Astrocyte of the cerebellum (primary cell): Measurements from ENCODE around the gene DENND2A.

Experiments
- DNase-seq: peaks from one replicate; pipeline ENCODE4 v3.0.0-alpha.2; 2011; ENCODE audit warnings: low read depth
- H3K4me3 ChIP-seq: 2 replicates; pipeline ENCODE4 v1.5.1; 2011; ENCODE audit warnings: mild to moderate bottlenecking, low read depth, low read length, moderate library complexity
- CTCF ChIP-seq: IDR thresholded peaks from 2 replicates; pipeline ENCODE4 v1.5.1; 2012; ENCODE audit warnings: low read length, low read depth, moderate library complexity, mild to moderate bottlenecking; ENCODE audit errors: missing control alignments
- in situ Hi-C: cut with HindIII; loops from 2 replicates; pipeline ENCODE4 v1.10.0; 2017; ENCODE audit warnings: low sequenced_read_pairs

Gene DENND2A

DNA sequence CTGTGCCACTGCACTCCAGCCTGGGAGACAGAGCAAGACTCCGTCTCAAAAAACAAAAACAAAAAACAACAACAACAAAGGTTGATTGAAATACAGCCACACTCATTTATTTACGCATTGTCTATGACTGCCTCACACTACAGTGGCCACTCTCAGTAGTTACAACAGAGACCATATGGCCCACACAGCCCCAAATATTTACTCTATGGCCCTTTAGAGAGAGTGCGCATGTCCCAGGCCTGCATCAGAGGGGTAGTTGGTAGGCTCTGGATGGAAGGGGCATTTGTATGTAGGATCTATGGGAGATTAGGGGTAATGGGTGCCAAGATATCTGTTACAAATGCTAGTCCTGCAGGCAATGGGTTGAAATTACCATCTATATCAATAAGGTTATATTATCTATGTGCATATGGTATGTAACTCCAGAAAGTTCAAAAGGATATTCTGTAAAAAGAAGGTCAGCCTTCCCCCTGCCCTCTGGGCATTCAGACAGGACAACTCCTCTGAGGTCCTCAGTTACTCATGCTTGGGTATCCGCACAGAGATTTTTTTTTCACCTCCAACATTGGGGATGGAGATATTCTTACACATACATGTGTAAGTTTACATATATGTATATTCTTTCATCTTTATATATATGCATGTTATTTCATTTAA is 56.3 kb downstream of the DENND2A start:
- no peak for TF ChIP-seq CTCF
- no peak for DNase-seq
- no peak overlapping the region for H3K4me3 ChIP-seq
- in situ Hi-C loops: no loop called here

- no peak overlapping the region for H3K4me3 ChIP-seq
- in situ Hi-C loops: no loop called here
- no peak for TF ChIP-seq CTCF
- no peak for DNase-seq
Measured at GRCh38 chr7:140581411-140581810, 59.2 kb downstream of the DENND2A start.

- no peak for TF ChIP-seq CTCF
- H3K4me3 ChIP-seq: no peak overlapping the region
- in situ Hi-C loops: no loop called here
- no peak for DNase-seq
Measured at GRCh38 chr7:140577651-140578050, 63.0 kb downstream of the DENND2A start.

GRCh38 chr7:140576589-140576988 is 64.0 kb downstream of the DENND2A start:
- no peak for TF ChIP-seq CTCF
- DNase-seq: no peak
- in situ Hi-C loops: no loop called here
- H3K4me3 ChIP-seq: no peak overlapping the region

DNA sequence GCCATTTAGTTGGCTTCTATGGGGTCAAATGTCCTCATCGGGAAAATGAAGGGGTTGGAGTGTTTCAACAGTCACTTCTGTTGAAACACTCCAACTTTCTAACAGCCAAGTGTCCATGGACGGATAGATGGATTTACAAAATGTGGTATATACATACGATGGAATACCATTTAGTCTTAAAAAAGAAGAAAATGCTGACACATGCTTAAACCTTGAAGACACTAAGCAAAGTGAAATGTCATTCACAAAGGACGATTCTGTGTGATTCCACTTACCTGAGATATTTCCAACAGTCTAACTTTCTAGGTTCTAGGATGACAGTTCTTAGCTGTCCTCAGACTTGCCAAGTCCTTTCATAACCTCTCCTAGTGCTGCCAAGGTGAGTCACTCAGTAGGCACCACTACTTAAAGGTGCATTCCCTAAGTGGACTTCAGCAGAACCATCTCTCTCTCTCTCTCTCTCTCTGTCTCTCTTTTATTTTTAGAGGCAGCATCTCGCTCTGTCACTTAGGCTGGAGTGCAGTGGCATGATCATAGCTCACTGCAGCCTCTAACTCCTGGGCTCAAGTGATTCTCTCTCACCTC is 69.0 kb downstream of the DENND2A start:
- in situ Hi-C loops: no loop called here
- no peak overlapping the region for H3K4me3 ChIP-seq
- TF ChIP-seq CTCF: no peak
- DNase-seq: no peak

GRCh38 chr7:140570120-140570519 is 70.5 kb downstream of the DENND2A start:
- H3K4me3 ChIP-seq: no peak overlapping the region
- in situ Hi-C loops: no loop called here
- no peak for TF ChIP-seq CTCF
- no peak for DNase-seq
